ENCODE data around the gene THRA.

Gene THRA

GRCh38 chr17:40099619-40100418 lies 37.1 kb downstream of the THRA start:
- no peak for DNase-seq (ENCODE audit: low spot score)

GRCh38 chr17:40100419-40100668 lies 37.6 kb downstream of the THRA start, which contains the start of gene NR1D1:
TSS of gene NR1D1 (minus strand) at chr17:40100589. CDS start at chr17:40100094, 495 bp downstream.
- DNase-seq (ENCODE audit: low spot score): no peak

DNA sequence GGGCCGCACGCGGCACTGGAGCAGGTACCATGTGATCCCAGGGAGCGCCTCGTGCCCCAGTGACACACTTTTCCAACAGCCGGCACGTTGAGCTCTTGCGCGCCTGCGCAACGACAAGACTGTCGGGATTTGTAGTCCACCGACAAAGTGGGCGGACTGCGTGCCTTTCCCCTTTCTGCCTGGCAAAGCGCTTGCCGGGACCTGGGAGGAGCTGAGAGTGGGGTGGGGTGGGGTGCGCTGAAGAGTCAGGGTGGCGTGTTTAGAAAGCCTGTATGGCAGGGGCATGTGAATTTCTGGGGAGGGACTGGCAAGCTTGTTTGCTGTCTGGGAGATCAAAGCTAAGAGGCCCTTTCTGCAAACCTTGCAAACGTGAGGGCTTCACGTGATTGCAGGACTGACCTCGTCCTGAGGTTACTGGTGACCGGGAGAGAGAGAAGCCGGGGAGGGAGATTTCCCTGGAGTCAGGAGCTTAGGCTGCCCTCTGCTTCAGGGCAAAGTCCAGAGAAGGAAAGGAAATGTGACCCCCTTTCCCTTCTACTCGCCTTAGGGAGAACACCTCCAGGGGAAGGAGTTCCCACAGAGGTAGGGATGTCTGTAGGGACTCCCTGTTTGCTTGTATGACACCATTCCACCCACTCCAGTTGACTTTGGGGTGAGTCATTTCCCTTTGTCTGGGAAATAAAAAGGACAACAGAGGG lies 38.1 kb downstream of the THRA start:
- DNase-seq (ENCODE audit: low spot score): peak; percentile 99

GRCh38 chr17:40101367-40102210 lies 38.8 kb downstream of the THRA start:
- no peak for DNase-seq (ENCODE audit: low spot score)

DNA sequence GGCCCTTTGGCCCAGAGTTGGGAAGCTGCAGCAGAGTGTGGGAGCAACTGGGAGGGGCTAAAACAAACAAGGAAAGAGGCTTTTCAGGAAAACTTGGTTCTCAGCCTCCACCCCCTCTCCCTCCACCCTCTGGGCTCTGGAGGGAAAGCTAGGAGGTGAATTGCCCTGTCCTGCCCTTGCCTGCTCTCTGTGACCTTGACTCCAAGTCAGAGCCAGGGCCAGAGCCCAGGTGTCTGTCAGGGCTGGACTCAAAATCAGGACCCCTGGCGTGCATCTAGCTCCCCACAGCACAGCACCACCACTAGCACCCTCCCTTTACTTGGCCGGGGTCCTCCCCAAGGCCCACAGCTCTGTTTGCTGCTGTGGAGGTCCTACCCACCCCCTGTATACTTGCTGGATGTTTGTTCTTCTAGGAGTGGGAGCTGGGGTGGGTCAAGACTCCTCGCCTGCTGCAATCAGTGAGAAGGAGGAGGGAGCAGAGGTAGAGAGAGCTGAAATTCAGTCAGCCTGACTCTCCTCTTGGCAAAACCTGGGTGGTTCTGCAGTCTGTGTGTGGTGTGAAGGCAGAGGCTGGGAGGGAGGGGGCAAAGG lies 40.4 kb downstream of the THRA start:
- no peak for DNase-seq (ENCODE audit: low spot score)

DNA sequence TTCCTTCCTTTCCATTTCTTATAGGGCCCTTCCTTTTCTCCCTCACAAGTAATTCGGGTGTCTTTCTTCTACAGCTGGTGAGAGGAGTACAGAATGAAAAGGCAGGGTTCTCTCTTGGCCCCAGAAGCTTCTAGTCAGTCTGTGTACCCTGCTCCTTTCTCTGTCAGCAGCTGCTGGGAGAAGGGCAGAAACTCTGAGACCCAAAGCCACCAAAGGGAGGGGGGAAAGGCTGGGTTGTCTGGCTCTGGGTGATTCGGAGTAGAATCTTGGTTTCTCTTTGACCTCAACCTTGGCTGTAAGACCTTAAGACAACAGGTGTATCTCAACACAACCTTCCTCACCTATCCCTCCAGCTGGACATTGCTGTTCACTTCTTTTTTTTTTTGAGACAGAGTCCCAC lies 40.9 kb downstream of the THRA start:
- no peak for DNase-seq (ENCODE audit: low spot score)

GRCh38 chr17:40104594-40105486 lies 42.1 kb downstream of the THRA start:
- DNase-seq (ENCODE audit: low spot score): no peak

DNA sequence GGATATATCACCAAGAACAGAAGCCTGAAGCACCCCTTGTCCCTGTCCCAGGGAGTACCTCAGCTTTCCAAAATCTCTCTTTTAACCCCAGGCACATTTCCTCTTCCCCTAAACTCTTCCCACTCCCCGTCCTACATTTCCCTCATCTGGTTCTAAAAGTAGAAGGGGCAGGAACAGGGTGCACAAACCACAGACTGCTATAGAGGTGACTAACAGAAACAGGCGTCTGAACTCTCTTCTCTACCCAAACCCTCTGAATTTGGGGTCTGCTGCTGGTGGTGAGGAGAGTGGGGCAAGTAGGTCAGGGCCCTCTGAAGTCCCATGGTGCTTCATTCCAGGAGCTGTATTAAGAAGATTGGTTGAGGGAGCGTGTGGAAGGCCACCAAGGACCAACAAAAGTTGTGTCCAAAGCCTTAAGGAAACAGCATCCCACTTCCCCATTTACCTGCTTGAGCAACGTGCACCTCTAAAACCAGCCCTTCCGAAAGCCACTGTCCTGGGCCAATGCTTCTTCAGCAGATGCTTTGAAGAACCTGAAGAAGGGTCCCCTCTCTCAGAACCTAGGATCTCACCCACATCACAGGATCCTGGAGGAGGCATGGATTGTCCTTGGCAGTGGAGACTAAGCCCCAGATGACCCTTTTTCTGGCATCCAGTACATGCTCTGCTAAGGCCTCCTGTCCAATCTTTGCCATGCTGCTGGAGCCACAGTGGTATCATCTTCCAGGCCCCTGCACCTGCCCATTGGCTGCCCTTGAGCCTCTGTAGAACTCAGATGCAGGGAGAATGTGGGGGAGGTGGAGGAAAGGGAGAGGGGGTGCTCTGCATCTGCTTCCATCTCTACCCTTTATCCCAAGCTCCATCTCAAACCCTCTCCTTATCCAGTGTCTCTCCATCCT lies 43.3 kb downstream of the THRA start:
- DNase-seq (ENCODE audit: low spot score): no peak

DNA sequence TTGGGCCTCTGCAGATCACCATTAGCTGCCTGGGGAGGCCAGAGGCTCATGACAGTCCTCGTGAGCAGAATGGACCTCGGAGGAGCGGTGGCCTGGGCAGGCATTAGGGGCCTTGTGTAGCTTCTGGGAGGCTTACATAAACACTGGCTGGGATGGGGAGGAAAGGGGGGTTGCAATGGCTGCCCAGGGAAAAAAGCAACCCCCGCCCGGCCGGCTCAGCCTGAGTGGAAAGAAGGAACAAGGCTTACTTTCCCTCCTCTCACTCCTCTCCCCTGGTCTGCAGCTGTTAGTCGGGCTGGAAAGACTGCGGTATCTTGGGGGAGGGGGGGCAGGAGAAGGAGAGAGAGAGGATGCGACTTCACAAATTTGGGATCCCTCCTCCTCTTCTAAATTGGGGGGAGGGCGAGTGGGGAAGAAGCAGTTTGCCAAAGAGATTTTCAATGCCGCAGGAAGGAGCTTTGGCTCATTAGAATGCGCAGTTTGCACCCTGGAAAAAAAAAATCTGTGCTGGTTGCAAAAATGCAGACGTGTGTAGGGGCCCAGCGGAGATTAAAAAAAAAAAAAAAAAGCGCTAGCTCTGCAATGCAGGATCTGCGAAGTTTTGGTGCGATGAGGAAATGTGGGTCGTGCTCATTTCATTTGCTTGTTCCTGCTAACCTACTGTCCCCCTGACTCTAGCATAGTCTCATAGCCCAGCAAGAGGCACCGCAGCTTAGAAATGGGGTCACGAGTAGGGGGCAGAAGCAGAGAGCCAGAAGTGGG lies 44.2 kb downstream of the THRA start:
- DNase-seq (ENCODE audit: low spot score): no peak

- DNase-seq (ENCODE audit: low spot score): no peak
These were observed 44.9 kb downstream of the THRA start for GRCh38 chr17:40107522-40108174.

- DNase-seq (ENCODE audit: low spot score): no peak
These were observed 46.4 kb downstream of the THRA start for GRCh38 chr17:40108970-40109824.

DNA sequence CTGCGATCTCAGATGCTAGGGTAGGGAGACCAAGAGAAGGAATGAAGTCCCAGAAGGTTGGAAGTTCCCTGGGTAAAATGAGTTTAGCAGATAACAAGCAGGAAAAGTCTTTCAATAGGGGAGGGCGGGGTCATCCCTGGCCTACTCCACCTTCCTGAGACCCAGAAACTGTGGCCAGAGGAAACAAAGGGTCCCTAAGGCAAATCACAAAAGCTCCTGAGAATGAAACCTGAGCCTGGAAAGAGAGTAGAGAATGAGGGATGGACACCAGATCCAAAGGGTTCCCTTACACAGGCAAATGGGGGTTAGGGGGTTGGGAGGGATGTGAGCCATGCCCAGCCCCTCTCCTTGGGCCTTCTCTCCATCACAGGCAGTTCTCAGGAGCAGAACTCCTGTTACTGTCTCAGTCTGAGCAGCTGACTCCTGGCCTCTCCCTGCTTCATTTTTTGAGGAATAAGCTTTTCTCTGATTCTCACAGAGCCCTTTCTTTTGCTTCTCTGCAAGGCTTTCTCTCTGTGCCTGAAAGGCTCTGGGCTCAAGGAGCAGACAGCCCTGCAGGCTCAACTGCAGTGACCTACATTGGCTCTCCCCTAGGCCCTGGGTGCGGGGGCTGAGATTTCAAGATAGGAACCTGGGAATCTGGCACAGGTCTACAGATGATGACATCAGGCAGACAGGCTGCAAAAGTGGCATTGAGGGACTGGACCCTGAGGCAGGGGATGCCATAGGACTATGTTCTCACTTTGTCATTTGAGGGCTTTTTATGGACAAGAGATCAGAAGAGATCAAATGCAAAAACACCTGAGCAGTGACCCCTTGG lies 47.5 kb downstream of the THRA start:
- no peak for DNase-seq (ENCODE audit: low spot score)

GRCh38 chr17:40111221-40112128 lies 48.7 kb downstream of the THRA start:
- DNase-seq (ENCODE audit: low spot score): peak; percentile 83

DNA sequence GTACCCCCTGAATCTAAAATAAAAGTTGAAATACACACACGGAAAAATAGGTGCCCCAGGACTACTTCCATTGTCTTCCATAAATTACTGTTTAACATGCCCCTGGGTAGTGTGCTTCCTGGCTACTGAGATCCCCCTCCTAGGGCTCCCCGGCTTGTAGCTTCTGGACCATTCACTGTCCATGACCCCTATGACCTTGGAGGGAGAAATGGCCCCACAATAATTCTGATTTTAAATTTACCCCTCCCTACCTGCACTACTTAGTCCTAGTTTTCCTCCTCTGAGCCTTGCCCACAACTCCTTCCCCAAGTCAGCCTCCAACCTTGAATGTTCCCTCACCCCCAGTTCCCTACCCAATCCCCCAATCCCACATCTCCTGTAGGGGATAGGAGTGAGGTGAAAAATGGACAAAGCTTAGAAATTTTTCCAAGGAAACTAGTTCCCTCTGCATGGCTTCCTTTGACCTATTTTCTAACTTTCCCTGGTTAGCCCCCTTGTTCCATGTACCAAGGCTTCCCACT lies 49.5 kb downstream of the THRA start:
- no peak for DNase-seq (ENCODE audit: low spot score)

GRCh38 chr17:40112718-40113109 lies 49.9 kb downstream of the THRA start:
- DNase-seq (ENCODE audit: low spot score): no peak
